ENCODE results near the gene CARNS1. TPM values are rescaled to one million over a fixed set of nuclear protein-coding genes. Genes with fewer than 3 reads are reported as not detected.

The CARNS1 gene
- total RNA-seq, 4 donors from 2014 or later: 0.30 to 1.5 (median 1.0) TPM

DNA sequence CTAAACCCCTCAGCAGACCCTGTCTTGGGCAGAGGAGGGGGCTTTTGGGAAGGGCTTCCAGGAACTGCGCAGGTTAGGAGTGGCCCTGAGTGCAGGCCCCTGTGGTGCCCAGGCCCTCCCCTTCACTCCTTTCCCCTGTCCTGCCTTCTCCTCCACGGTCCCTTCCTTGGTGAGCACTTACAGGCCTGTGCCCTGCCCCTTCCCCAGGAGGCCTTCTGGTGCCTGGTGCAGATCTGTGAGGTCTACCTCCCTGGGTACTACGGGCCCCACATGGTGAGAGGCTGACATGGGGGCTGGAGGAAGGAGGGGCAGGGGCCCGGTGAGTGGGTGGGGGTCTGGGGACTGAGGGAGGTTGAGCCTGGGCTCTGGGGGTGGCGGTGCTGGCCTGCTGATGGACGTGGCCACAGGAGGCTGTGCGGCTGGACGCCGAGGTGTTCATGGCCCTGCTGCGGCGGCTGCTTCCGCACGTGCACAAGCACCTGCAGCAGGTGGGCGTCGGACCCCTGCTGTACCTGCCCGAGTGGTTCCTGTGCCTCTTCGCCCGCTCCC, 9.0 kb upstream of the CARNS1 start:
- no peak overlapping the region for H3K4me3 ChIP-seq (ENCODE audit: low read depth, poor library complexity, severe bottlenecking)
- 81 to 82% methylated on average over 12 to 13 of the region's 18 CpGs for WGBS, 2 donors
- intact Hi-C loops (cut with DNase I; ENCODE audit: low total_unique reads): no loop called here
- no peak for DNase-seq (ENCODE audit: low spot score in 2 of 2)
- TF ChIP-seq POLR2A (IDR thresholded peaks at IDR 0.05): no peak
- TF ChIP-seq, protein P1, sequence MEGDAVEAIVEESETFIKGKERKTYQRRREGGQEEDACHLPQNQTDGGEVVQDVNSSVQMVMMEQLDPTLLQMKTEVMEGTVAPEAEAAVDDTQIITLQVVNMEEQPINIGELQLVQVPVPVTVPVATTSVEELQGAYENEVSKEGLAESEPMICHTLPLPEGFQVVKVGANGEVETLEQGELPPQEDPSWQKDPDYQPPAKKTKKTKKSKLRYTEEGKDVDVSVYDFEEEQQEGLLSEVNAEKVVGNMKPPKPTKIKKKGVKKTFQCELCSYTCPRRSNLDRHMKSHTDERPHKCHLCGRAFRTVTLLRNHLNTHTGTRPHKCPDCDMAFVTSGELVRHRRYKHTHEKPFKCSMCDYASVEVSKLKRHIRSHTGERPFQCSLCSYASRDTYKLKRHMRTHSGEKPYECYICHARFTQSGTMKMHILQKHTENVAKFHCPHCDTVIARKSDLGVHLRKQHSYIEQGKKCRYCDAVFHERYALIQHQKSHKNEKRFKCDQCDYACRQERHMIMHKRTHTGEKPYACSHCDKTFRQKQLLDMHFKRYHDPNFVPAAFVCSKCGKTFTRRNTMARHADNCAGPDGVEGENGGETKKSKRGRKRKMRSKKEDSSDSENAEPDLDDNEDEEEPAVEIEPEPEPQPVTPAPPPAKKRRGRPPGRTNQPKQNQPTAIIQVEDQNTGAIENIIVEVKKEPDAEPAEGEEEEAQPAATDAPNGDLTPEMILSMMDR (IDR thresholded peaks at IDR 0.05): no peak

DNA sequence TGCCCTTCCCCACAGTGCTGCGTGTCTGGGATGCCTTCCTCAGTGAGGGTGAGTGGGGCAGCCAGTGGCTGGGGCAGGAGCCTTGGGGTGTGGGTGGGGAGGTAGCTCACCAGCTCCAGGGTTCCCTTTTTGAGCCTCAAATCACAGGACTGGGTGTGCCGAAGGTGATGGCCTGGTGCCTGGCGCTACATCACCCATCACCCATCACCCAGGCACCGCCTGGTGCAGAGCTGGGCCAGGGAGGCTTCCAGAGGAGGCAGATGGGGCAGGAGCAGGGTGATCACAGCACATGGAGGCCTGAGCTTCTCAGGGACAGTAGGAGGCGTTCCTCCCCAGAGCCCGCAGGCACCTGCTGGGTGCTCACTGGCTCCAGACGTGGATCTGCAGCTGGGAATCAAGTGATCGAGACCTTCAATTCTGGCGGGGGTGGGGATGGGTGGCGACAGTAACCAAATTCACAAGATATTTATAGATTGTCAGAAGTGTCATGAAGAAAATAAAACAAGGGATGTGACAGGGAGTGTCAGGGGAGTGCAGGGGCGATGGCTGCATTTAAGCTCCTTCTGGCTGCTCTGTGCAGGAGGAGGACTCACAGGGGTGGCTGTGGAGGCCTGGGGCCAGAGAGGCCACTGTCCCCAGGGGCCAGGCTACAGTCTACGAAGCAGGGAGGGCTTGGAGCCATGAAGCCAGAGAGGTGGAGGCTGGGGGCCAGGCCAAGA, 8.3 kb upstream of the CARNS1 start:
- DNase-seq (ENCODE audit: low spot score in 2 of 2): no peak
- intact Hi-C loops (cut with DNase I; ENCODE audit: low total_unique reads): no loop called here
- H3K4me3 ChIP-seq (ENCODE audit: low read depth, poor library complexity, severe bottlenecking): no peak overlapping the region
- TF ChIP-seq, protein P1 (IDR thresholded peaks at IDR 0.05): no peak
- no peak for TF ChIP-seq POLR2A (IDR thresholded peaks at IDR 0.05)
- WGBS, 2 donors: 33 to 39% methylated on average over 12 of the region's 12 CpGs

DNA sequence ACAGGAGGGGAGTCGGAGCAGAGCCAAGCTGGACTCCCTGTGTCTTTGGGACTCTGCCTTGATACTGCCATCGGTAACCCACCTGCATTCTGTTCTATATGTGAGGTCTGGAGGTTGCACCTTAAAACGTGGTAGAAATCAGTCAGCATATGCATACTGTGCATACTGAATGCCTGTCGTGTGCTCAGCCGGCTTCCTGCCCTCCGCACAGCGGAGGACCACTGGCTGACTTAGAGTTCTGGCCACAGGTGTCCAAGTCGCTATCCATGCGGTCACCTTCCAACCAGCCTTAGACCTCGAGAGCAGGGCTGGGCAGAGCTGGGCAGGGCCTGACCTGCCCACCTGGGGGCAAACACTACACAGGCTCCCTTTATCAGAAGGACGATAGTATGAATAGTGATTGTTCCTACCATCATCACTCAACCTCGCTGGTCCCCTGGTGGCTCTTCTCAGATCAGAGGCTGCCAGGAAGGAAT, 7.8 kb upstream of the CARNS1 start:
- no peak overlapping the region for H3K4me3 ChIP-seq (ENCODE audit: low read depth, poor library complexity, severe bottlenecking)
- 61 to 66% methylated on average over 10 to 12 of the region's 12 CpGs for WGBS, 2 donors
- intact Hi-C loops (cut with DNase I; ENCODE audit: low total_unique reads): no loop called here
- no peak for TF ChIP-seq POLR2A (IDR thresholded peaks at IDR 0.05)
- TF ChIP-seq, protein P1 (IDR thresholded peaks at IDR 0.05): no peak
- DNase-seq (ENCODE audit: low spot score in 2 of 2): no peak

DNA sequence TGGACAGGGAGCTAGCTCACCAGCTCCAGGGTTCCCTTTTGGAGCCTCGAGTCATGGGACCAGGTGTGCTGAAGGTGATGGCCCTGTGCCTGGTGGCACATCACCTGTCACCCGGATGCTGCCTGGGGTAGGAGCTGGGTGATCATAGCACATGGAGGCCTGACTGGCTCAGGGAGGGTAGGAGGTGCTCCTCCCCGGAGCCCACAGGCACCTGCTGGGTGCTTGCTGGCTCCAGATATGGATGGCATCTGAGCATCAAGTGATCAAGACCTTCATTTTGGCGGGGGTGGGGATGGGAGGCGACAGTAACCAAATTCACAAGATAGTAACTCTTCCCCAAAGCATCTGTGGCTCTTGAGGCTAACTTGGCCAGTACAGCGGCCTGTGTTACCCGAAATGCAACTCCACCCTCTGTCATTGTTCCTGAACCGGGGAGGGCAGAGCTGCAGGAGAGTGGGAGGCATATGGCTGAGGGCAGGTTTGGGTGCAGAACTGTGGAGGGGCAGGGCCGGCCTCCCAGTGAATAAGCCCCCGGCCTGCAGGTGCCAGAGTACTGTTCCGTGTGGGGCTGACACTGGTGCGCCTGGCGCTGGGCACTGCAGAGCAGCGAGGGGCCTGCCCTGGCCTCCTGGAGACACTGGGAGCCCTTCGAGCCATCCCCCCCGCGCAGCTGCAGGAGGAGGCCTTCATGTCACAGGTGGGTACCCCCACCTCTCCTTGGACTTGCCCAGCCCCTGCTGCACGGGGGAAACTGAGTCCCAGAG, 6.9 kb upstream of the CARNS1 start:
- 72 to 77% methylated on average over 8 to 10 of the region's 18 CpGs for WGBS, 2 donors
- intact Hi-C loops (cut with DNase I; ENCODE audit: low total_unique reads): no loop called here
- no peak overlapping the region for H3K4me3 ChIP-seq (ENCODE audit: low read depth, poor library complexity, severe bottlenecking)
- TF ChIP-seq, protein P1 (IDR thresholded peaks at IDR 0.05): no peak
- TF ChIP-seq POLR2A (IDR thresholded peaks at IDR 0.05): no peak
- no peak for DNase-seq (ENCODE audit: low spot score in 2 of 2)

DNA sequence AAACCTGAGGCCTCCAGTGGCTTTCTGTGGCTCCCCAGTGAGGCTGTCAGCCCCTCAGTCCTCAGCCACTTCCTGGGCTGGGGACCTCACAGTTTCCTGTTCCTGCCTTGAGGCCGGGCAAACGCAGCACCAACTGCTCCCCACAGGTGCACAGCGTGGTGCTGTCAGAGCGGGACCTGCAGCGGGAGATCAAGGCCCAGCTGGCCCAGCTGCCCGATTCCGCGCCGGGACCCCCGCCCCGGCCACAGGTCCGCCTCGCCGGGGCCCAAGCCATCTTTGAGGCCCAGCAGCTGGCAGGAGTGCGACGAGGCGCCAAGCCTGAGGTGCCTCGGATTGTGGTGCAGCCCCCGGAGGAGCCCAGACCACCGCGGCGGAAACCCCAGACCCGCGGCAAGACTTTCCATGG, 6.2 kb upstream of the CARNS1 start:
- DNase-seq (ENCODE audit: low spot score in 2 of 2): no peak
- TF ChIP-seq, protein P1 (IDR thresholded peaks at IDR 0.05): no peak
- TF ChIP-seq POLR2A (IDR thresholded peaks at IDR 0.05): no peak
- WGBS, 2 donors: 64 to 77% methylated on average over 23 to 24 of the region's 24 CpGs
- intact Hi-C loops (cut with DNase I; ENCODE audit: low total_unique reads): no loop called here
- no peak overlapping the region for H3K4me3 ChIP-seq (ENCODE audit: low read depth, poor library complexity, severe bottlenecking)
